Left colon (tissue), 2 donors: ENCODE measurements around the gene PIWIL4. TPM values are rescaled to one million over a fixed set of nuclear protein-coding genes. Genes with fewer than 3 reads are reported as not detected.

ENCODE experiments used
- ATAC-seq: fragments of 200-7000 bp; cut with Tn5 transposase; one replicate; pipeline ENCODE4 v1.9.1; 2020; ENCODE audit warnings: mild to moderate bottlenecking, moderate library complexity
- DNase-seq, 2 donors: peaks; one replicate each; pipeline ENCODE4 v3.0.0-alpha.2; 2020
- intact Hi-C, 2 donors: fragments of 100-400 bp; cut with DNase I in 1 of 2; cut with micrococcal nuclease in 1 of 2; formaldehyde crosslinking; loops; one replicate each; pipeline versions ENCODE4 v1.11.2 to v1.14.0; 2022; cut with DNase I, micrococcal nuclease
- total RNA-seq, 2 donors: library from RNA; stranded (reverse); fragmentation: NEBNext Ultra II Directional; extraction: Animal tissue kit (Norgen Biotek cat#: 25700); gene quantifications; one replicate each; pipeline ENCODE4 v1.2.1, GENCODE V29; 2021
- donor health status: DM: no; HTN: no; CAD: no.
- donor health status: DM: yes; HTN: yes; CAD: no.

PIWIL4 gene
- total RNA-seq, 2 donors from 2014 or later: 5.9 to 7.5 TPM

DNA sequence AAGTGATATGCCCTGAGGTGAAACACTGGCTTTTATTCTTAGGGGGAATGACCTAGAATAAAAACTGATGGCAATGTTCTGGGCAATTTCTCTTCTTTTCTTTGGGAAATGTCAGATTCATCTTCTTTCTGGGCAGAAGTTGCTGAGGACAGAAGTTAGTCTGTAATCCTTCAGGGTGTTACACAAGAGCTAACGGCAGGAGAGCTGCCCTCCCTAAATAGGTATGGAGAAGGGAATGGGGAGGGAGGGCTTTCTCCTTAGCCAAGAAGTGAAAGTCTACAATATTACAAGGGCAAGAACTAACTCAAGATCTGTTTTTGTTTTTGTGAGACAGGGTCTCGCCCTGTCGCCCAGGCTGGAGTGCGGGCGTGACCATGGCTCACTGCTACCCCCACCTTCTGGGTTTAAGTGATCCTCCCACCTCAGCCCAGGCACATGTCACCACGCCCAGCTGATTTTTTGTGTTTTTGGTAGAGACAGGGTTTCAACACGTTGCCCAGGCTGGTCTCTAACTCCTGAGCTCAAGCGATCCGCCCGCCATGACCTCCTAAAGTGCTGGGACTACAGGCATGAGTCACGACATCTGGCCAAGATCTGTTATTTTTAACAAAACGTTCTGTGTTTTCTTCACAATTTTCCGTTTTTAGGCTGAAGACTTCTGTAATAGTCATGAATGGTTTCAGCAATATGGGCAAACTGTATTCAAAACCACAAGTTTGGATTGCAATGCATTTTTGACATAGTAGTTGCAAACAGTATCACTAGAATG lies 7.2 kb downstream of the PIWIL4 start:
- ATAC-seq (no peak), DNase-seq (no peak)
- intact Hi-C loops: no loop called here

GRCh38 chr11:94576306-94576705 lies 9.1 kb downstream of the PIWIL4 start:
- intact Hi-C loops: no loop called here
- ATAC-seq (no peak), DNase-seq (no peak)

DNA sequence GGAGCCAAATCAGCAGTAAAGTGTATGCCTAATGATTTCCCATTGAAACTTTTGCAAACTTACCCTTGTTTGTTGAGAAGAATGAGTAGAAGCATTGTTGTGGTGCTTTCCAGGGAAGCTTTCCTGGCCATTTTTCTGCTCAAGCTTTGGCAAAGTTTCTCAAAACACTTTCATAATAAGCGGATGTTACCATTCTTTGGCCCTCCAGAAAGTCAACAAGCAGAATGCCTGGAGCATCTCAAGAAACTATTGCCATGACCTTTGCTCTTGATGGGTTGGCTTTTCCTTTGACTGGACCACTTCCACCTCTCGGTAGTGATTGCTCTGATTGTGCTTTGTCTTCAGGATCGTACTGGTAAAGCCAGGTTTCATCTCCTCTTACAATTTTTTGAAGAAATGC lies 10.7 kb downstream of the PIWIL4 start:
- intact Hi-C loops: no loop called here
- ATAC-seq (no peak), DNase-seq (no peak)

DNA sequence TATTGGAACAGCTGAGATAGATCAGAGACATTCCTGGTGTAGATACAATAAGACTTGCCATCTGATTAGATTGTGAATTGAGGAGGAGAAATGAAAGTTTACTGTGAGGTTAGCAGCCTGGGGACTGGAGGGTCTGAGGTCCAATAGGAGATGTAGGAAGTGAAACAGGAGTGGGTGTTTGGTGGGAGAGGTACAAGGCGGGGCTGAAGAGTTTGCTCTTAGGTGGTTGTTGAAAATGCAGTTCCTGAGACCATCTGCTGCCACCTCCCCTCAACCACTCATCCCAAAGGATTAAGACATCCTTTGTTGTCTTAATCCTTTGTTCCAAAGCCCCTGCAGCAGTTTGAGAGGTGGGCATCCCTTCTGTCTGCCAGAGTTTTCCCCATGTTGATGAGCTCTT lies 14.8 kb downstream of the PIWIL4 start:
- ATAC-seq (no peak), DNase-seq (no peak)
- intact Hi-C loops: no loop called here

GRCh38 chr11:94583213-94583865 lies 16.2 kb downstream of the PIWIL4 start:
- no peak for DNase-seq
- intact Hi-C loops: no loop called here
- ATAC-seq: no peak

DNA sequence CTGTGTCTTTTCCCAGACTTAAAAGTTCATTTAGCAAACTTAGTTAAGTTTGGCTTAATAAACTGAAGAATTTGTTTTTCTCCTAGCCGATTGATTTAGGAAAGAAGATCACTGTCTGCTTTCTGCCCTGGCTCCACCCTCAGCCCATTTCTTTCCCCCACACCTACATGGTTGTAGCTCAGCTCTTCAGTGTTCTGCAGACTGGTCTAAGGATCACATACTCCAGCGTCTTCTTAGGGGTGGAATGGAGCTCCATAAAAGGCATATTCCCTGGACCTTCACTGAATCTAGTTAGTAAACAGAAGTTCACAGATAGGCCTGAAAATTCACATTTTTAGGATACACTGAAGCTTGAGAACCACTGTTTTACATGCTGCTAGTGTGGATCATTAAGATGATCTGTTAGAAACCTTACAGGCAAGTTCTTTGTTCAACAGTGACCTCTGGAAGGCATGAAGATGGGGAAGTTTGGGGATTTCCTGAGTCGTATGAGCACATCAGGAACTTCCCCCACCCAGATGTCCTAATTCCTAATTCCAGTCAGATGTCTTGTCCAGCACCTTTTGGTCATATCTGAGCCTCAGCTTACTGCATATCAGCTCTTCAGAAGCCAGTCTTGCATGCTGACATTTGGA lies 16.8 kb downstream of the PIWIL4 start:
- intact Hi-C loops: no loop called here
- ATAC-seq (no peak), DNase-seq (no peak)

DNA sequence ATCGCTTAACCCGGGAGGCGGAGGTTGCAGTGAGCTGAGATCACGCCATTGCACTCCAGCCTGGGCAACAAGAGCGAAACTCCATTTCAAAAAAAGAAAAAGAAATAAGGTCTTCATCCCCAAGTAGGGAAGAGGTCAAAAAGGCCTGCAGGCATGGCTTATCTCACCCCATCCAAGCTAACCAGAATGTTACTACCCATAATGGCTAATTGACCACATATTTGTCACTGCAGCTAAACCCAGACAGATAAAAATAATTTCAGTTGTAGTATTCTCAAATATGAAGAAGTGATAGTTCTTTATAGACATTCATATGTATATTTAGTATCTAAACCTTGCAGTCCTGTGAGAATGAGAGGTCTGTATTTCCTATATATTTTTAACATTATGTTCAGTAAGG lies 17.8 kb downstream of the PIWIL4 start:
- ATAC-seq: no peak
- intact Hi-C loops: no loop called here
- no peak for DNase-seq

DNA sequence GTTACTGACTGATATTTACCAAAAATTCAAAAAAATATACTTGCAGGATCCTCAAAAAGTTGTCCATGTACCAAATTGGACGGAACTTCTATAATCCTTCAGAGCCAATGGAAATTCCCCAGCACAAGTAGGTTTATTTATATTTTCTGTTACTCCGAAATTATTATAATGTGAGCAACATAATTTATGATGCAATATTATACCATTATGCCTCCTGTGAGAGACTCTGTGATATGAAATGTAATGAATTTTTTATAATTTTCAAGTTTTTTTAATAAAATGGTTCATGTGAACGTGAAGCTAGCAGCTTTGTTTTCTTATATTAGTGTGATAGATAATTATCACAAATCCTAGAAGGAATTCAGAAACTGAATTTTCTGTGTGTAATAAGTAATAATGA lies 18.2 kb downstream of the PIWIL4 start:
- no peak for ATAC-seq
- intact Hi-C loops: no loop called here

DNA sequence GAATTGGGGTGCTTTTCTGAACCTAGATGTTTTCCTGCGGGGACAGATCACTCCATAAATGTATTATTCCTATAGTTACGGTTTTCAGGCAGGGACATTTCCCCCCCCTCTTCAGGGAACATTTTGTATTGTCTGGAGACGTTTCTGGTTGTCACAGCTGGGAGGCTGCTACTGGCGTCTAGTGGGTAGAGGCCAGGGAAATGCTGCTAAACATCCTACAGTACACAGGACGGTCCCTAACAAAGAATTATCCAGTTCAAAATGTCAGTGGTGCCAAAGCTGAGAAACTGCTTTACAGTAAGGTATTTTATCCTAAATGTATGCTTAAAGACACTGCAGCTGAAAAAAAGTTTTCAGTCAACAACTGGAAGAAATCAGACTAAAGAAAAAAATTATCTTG lies 19.4 kb downstream of the PIWIL4 start:
- DNase-seq (no peak), ATAC-seq (no peak)
- intact Hi-C loops: no loop called here

More for the DNA sequence above, 18.2 kb downstream of the PIWIL4 start:
- no peak for DNase-seq

DNA sequence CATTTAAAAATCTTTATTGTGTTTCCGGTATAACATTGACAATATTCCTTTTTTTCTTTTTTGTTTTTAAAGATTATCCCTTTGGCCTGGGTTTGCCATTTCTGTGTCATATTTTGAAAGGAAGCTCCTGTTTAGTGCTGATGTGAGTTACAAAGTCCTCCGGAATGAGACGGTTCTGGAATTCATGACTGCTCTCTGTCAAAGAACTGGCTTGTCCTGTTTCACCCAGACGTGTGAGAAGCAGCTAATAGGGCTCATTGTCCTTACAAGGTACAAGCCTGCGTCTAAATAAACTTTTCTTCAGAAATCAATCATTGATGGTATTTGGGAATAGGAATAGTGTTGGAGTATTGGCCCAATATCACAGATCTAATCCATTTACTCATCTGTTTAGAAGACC lies 19.8 kb downstream of the PIWIL4 start:
- intact Hi-C loops: no loop called here
- no peak for DNase-seq
- no peak for ATAC-seq

DNA sequence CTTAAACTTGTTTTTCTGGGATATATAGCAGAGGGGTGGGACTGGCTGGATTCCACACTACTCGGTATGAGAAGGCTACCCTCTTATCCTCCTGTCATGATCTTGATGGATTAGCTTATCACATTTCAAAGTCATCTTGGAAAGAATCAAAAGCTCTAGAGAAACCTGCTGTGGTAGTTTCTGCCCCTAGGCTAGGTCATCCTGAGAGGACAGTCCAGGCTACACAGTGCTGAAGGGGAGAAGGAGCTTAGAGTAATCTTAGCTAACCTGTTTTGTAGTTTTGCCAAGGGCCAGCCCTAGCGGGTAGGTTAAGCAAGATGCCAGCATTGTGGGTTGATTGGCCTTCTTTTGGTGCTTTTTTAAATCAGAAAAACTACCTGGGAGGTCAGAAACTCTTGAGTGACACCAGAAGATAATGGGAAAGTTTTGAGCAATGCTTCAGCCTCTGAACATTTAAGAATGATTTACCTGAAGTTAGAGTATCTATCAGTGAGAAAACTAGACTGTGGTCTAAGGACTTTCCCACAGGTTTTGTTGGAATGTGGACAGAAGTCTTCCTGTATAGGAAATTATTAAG lies 21.3 kb downstream of the PIWIL4 start:
- ATAC-seq (no peak), DNase-seq (no peak)
- intact Hi-C loops: no loop called here

DNA sequence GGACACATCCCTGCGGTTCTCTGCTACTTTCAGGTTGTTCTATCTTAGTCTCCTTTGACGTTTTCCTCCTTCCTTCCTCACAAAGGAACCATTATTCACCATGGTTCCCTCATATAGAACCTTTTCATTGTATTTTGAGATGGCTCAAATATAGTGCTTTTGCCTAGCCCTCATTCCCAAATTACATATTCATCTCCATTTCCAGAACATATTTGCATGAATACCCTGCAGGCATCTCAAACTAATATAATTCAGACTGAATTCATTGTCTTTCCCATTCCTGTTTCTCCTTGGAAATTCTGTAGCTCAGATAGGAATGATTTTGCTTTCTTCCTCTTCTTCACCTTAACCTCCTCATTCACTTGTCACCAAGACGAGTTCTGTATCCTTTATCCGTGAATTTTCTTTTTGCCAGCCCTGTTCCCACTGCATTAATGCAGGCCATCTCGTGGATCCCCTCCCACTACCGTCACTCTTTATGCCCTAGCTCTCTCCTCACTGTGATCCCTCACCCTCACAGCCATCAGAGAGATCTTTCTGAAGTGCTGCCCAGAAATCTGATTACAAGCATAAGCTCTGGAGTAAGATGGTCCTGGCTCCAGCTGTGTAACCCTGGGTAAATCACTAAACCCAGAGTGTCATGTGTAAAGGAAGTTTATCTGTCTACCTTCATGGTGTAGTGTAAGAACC lies 23.3 kb downstream of the PIWIL4 start:
- ATAC-seq (no peak), DNase-seq (no peak)
- intact Hi-C loops: no loop called here

DNA sequence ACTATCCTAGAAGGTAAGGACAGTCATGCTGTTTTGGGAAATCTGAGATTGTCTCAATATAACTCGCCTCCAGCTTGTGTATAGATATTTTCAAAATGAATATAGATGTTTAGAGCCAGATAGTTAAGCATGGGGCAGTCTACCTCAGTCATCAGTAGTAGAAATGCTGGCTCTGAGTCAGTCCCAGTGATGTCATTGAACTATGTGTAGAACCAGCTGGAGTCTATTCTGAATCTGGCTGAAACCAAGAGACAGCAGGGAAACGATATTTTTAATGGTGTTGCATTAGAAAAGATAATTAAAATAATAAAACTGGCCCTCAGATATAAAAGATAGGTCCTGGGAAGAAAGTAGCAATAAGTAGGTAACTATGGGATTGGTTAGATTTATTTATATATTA lies 25.9 kb downstream of the PIWIL4 start:
- intact Hi-C loops: no loop called here
- no peak for ATAC-seq
- no peak for DNase-seq

- ATAC-seq (no peak), DNase-seq (no peak)
- intact Hi-C loops: no loop called here
Measured at GRCh38 chr11:94595076-94595475, 27.9 kb downstream of the PIWIL4 start.

- DNase-seq (peak in 1 of 2 donors; percentile 31), ATAC-seq (peak; percentile 62)
- intact Hi-C loops: no loop called here
Measured at GRCh38 chr11:94597896-94598295, 30.7 kb downstream of the PIWIL4 start.

GRCh38 chr11:94599510-94599909 lies 32.3 kb downstream of the PIWIL4 start:
- intact Hi-C loops: no loop called here
- DNase-seq (no peak), ATAC-seq (no peak)

DNA sequence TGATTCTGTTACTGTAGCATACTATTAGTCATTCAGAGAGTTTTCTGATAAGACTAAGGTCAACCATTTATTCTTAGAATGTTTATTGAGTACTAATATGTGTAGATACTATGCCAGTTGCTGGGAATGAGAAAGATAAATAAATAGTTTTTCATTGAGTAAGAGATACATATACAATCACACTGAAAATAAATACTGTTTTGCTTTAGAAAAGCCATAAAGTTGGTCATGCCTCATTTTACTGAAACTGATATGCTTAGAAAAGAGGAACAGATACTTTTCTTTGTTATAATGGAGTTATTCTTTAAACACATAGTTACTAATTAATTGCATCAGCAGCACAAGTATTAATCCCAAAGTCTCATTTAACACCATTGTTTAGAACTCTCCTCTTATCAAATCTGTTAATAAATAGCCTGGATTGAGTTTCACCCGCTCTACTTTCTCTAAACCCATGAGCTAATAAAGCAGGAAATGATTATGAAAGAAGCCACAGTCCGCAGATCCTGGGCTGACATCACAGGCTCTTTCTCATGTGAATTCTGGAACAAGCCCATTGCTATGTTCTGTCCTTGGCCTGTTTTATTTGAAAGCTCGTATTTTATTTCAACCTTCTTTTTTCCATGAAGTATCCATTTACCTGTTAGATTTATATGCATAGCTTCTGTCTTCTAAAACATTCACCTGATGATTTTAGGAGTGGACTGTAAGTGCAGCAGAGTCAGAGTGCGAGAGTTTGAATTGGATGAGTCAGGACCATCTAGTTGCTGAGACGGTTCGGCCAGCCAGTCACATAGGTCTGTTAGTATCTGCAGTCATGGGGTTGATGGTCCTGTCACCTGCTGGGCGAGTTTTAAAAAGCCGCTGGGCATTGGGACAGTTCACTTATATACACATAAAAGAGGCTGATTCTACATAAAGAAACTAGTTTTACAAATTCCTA lies 35.5 kb downstream of the PIWIL4 start:
- ATAC-seq (no peak), DNase-seq (peak in 1 of 2 donors; percentile 74)
- intact Hi-C loops: loop anchor here in 1 of 2 donors (5.0 kb wide), 1 partner anchor 85 kb away; no protein-coding TSS in a partner anchor

DNA sequence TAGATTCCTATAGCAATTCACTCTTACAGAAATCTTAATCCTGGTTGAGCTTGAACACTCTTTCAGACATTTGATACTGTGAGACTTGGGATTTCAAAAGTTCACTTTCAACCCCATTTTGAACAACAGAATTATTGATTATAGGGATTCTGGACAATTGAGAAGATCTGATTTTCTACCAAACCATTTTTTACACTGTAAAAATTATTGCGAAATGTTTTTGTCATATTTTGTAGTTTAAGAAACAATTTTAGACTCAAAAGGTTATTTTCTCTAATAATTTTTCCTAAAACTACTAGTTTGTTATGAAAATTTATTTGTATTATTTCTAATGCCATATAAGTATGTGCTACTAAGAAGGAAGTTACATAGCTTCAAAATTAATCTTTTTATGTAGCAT lies 36.4 kb downstream of the PIWIL4 start:
- ATAC-seq (no peak), DNase-seq (no peak)
- intact Hi-C loops: loop anchor here in 1 of 2 donors (5.0 kb wide), 1 partner anchor 86 kb away; no protein-coding TSS in a partner anchor
